H1 (cell line): ENCODE results near the gene ZNF586.
"Not testable (repeated sequence)": the region's sequence is repeated elsewhere in the genome, so short reads cannot be mapped to it uniquely, and the experiment has no call there.

ENCODE experiments used
- EGR1 ChIP-seq: IDR thresholded peaks from 2 replicates; pipeline ENCODE4 v1.6.1; 2011; ENCODE audit warnings: low read depth, low read length, borderline replicate concordance
- JUND ChIP-seq: IDR thresholded peaks from 2 replicates; pipeline ENCODE4 v1.6.1; 2011; ENCODE audit warnings: mild to moderate bottlenecking, improper control_type of control experiment, low read length
- KDM4A ChIP-seq: IDR thresholded peaks from one replicate; pipeline ENCODE4 v1.7.1; 2012; ENCODE audit warnings: low read depth, mild to moderate bottlenecking, moderate library complexity, low read length, inconsistent platforms; ENCODE audit not compliant: severe bottlenecking
- TAF1 ChIP-seq: IDR thresholded peaks from 2 replicates; pipeline ENCODE4 v1.6.1; 2011; ENCODE audit warnings: mild to moderate bottlenecking, low read depth, low read length
- TF ChIP-seq, protein P1 (sequence below), 3 experiments: IDR thresholded peaks; 1 replicate in 2 of 3; 2 replicates in 1 of 3; pipeline versions ENCODE4 v1.5.1 to v1.6.1; 2011; ENCODE audit warnings: low read length in 3 of 3, mild to moderate bottlenecking in 3 of 3, inconsistent platforms in 2 of 3, low read depth in 1 of 3, moderate library complexity in 1 of 3; ENCODE audit not compliant: insufficient read depth in 1 of 3; ENCODE audit errors: control extremely low read depth in 1 of 3

- TF ChIP-seq EGR1, JUND, KDM4A, TAF1: not testable (repeated sequence)
- TF ChIP-seq, protein P1, sequence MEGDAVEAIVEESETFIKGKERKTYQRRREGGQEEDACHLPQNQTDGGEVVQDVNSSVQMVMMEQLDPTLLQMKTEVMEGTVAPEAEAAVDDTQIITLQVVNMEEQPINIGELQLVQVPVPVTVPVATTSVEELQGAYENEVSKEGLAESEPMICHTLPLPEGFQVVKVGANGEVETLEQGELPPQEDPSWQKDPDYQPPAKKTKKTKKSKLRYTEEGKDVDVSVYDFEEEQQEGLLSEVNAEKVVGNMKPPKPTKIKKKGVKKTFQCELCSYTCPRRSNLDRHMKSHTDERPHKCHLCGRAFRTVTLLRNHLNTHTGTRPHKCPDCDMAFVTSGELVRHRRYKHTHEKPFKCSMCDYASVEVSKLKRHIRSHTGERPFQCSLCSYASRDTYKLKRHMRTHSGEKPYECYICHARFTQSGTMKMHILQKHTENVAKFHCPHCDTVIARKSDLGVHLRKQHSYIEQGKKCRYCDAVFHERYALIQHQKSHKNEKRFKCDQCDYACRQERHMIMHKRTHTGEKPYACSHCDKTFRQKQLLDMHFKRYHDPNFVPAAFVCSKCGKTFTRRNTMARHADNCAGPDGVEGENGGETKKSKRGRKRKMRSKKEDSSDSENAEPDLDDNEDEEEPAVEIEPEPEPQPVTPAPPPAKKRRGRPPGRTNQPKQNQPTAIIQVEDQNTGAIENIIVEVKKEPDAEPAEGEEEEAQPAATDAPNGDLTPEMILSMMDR (IDR thresholded peaks at IDR 0.05; ENCODE audit: control extremely low read depth in 1 of 3, insufficient read depth in 1 of 3, low read depth in 1 of 3, low read length in 3 of 3), result not testable (repeated sequence)
These were observed 41.2 kb downstream of the ZNF586 start for GRCh38 chr19:57810410-57811295.
